Germinal center (tissue), 1 donor: Measurements from ENCODE around the gene SERPINB10.

Experiments used
- DNase-seq: peaks from one replicate; pipeline ENCODE4 v3.0.0; 2012; ENCODE audit warnings: mixed read lengths, low spot score

The SERPINB10 gene

DNA sequence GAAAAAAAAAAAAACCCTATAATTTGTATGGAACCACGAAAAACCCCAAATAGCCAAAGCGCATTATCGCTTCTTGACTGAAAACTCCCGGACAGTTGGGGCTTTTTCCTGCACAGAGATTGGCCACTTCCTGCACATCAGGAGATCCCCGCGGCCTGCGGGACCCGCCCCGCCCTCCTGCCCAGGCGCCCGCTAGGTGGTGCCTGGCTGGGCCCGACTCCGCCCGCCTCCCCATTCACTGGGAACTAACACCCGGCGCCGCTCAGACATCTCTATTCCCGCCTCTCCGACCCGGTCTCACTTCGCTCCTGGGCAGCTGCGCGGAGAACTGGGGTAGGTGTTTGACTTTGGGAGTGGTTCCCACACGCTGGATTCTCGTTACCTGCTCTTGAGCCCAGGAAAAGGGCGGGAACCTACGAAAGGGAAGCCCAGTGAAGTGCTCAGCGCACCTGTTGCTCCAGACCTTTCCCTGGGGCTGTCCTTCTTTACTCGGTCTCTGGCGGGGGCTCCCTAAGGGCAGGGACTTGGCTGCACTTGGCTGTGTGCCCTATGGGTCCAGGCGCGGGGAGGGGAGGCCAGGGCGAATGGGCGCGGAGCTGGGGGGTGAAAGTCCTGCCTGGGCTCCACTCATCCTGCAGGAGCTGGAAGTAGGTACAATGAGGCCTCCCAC is 41.4 kb downstream of the SERPINB10 start, which contains the start of gene HMSD:
TSS of gene HMSD (plus strand) at position 234 of the 670 bp plus-strand sequence. CDS start 4,155 bp downstream, outside the sequence.
- DNase-seq = peak; percentile 74

DNA sequence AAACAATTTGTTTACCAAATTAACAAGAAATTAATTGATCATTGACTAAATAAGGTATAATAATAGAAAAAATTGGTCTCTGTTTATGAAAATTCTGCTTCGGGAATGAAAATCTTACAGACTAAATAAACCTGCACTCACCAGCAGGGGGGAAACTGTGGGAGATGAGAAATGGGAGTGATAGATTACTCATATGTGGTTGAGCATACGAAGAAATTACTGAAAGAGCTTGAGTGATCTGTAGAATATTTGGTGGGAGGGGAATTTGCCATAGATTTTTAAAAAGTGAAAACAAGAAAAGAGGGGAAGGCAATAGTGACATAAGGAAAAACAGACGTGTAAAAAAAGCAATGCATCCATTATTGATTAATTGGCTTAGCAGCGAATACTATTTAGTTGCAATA is 43.5 kb downstream of the SERPINB10 start:
- DNase-seq = no peak

DNA sequence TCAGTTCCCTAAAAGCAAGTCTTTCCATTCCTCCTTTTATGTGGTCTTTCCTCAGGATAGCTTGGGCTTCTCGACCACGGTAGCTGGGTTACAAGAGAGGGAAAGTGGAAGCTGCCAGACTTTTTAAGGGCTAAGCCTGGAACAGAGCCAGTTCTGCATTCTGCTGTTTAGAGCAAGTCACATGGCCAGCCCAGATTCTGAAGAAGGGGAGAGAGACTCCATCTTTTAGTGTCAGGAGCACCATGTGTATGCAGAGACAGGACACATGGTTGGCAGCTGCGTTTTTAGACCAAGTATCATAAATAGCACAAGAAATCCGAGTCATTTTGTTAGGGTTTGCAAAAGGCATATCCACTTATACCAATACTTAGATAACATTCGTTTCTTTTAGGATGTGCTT is 46.1 kb downstream of the SERPINB10 start:
- no peak for DNase-seq

DNA sequence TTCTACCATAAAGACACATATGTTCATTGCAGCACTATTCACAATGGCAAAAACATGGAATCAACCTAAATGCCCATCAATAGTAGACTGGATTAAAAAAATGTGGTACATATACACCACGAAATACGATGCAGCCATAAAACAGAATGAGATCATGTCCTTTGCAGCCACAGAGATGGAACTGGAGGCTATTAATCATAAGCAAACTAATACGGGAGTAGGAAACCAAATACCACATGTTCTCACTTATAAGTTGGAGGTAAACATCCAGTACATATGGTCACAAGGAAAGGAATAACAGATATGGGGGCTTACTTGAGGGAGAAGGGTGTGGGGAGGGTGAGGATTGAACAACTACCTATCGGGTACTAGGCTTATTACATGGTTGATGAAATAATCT is 49.0 kb downstream of the SERPINB10 start:
- no peak for DNase-seq

DNA sequence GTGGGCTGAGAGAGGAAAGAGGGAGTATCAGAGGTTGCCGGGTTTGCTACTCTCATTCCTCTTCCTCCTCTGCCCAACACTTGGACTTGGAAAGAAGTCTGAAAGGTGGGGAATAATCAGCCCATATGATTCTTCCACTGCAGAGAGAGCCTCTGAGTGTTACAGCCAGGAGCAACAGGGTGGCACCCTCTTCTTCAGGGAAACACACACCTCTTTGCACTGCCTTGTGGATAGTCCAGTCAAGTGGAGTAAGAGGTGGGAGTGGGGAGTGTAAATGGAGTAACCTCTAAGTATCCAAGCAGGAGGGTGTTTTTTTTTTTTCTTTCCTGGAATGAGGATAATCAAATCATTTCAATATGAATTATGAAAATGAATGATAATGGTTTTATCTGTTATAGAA is 53.1 kb downstream of the SERPINB10 start:
- DNase-seq = no peak

DNA sequence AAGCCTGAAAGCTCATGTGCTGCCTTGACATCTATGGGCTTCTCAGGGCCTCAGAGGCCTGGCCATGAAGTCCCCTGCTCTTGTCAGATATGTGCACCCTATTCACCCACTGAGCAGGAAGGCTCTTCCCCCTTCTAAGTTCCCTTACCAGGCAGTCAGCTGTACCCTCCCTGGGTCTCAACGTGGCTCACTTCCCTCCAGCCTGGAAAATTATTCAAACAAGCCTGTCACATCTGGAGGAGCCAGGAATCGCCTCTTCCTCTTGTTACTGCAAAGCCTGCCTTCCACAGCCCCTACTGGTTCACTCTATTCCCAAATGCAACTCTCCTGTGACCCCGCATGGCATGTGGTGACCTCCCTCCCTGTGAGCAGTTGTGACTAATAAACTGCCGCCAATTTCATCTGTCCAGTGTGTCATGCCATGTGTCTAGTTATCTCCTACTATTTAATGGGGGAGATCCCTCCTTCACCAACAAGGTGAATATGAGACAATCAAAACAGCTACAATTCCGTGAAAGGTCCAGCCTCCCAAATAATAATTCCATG is 53.8 kb downstream of the SERPINB10 start:
- no peak for DNase-seq

DNA sequence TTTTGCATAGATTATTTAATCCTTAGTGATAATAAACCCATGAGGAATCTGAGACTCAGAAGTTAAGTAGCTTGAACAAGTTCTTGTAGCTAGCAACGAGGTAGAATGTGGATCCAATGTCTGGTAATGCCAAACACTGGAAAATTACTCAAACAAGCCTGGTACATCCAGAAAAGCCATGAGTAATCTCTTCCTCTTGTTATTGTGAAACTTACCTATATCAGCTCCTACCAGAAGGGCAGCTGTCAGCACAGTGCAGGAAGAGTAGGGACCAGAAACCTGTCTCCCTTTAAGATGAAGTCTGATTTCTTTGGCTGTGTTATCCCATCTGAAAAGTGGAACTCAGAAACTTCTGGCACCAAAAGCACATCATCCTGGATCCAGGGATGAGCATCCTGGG is 54.4 kb downstream of the SERPINB10 start:
- DNase-seq = no peak

DNA sequence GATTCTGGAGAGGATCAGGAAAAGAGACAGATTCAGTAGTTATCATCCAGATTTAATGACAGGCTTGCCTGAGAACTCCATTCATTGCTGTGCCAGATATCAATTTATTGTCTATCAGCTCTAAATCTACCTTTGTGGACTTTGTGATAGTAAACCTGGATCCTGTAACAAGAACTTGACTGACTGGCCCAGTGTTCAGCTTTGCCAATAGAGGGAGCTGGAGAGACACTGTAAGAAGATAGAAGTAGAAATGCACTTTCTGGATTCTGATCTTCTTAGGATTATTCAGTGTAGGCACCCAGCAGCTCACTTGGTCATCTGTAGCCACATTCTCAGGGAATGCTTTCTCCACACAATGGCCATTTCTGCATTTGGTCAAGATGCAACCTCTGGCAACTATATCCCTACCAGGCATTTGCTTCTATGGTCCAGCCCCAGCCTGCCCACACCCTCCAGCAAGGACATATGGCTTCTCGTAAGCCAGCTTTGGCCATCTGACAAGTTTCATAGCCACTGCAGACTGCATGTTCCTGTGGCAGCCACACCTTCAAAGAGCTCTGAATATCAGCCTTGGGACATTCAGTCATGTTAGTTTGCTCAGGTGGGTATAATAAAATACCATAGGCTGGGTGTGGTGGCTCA is 56.0 kb downstream of the SERPINB10 start:
- peak; percentile 31 for DNase-seq

DNA sequence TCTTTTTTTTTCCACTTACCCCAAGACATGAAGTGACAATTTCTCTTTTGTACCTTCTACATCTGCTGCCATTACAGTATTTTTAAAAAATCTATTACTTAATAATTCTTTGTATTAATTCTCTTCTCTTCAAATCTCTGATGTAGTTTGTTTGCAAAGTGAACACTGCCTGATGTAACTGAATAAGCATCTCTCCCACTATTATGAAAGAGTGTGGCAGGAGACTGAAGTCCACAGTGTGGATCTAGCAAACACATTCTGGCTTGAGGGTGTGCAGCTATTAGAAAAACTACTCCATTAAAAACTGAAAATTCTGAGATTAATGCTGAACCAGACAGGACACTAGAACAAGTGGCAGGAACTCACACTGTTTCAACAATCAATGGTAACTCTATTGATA is 57.1 kb downstream of the SERPINB10 start:
- DNase-seq = no peak

DNA sequence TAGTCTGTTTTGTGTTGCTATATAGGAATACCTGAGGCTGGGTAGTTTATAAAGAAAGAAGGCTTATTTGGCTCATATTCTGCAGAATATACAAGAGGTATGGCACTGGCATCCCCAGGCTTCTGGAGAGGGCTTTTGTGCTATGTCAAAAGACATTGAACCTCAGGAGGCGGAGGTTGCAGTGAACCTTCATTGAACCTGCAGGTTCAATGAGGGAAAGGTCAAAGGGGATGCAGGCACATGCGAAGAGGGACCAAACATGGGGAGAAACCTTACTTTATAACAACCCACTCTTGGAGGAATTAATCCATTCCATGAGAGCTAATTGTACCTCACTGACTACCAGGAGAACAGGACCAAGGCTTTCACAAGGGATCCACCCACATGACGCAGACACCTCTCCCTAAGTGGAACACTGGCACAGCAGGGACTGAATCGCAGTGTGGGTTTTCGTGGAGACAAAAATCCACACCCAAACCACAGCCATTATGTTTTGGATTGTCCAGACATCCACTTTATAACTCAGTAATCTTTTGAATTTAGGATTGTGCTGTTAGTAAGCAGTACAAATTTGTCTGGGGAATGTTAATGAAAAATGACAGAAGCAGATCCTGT is 58.1 kb downstream of the SERPINB10 start:
- DNase-seq = no peak

DNA sequence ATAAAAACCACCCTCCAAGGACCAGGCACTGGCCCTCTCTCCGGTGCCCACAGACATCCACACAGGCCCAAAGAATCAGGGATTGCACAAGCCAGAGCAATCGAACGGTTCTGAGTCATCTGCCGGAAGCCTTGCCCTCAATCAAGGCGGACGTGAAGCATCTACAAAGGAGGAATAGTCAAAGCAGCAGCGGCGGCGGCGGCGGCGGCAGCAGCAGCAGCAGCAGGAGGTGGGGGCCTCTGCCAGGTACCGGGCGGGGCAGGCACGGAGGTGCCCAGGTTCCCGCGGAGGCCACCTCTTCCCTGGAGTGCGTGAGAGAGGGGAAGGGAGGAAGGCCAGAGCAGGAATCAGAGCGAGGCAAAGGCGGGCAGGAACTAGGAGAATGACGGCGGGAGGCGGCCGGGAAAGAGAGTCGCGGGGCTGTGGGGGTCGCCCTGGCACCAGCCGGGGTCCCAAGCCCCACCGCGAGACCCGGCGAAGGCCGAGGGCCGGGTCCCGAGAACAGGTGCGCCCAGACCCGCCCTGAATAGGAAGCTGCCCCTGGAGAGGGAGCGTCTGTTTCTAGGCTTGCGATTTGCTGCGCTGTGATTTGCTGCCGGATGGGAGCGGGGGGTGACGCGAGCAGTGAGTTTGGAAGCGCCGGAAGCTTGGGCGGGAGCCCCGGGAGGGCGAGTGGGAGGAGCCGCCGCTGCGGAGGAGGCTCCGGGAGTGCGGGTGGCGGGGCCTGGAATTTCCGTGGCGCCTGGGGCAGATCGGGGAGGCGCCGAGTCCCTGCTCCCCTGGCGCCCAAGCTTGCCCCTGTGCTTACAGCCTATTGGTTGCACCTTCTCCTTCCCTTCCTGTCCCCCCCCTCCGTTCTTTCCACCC is 62.4 kb downstream of the SERPINB10 start, which contains the start of gene SERPINB8:
TSS of gene SERPINB8 (plus strand) at position 140 of the 867 bp plus-strand sequence. CDS start 8,228 bp downstream, outside the sequence.
- peak; percentile 73 for DNase-seq

DNA sequence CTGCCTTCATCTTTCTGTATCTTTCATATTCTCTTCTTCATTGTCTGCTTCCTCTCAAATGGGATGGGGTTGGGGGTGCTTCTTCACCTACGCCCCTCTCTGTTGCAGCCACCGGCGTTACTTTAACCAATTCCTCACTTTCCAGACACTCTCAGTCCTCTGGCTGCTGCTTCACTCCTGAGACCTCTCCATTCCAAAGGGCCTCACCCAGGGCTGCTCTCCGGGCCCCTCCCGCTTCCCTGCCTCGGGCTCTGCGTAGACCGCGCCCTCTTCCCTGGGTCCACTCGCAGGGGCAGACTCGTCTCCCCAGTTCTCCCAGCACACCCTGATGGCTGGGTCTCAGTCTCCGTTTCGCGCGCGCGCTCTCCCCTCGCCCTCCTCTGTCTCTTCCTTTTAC is 63.0 kb downstream of the SERPINB10 start:
- no peak for DNase-seq

DNA sequence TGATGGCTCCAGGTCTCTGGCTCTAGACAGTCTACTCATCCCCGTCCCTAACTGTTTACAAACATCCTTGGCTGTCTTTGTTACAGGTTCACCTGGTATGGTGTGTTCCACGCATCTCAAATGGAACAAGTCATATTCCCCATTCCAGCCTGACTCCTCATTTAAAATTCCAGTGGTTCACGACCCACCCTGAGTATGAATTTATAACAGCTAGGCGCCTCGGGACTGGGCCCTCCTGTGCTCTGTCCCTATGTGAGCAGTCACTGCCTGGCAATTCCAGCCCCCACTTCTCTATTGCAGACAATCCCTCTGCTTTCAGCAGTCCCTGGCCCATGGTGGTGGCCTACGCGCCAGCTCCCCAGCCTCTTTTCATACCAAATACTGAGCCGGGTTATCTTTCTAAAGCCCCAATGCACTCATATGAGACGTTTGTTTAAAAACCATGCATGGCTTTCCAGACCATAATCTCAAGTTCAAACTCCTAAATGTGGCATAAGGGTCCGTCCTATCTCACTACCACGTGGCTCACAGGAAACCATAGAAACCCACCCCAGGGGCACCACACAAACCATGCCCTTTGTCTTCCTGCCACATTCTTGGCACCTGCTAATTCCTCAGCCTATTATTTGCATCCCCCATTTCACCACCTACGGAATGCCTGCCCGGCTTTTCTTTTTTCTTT is 63.7 kb downstream of the SERPINB10 start:
- no peak for DNase-seq

DNA sequence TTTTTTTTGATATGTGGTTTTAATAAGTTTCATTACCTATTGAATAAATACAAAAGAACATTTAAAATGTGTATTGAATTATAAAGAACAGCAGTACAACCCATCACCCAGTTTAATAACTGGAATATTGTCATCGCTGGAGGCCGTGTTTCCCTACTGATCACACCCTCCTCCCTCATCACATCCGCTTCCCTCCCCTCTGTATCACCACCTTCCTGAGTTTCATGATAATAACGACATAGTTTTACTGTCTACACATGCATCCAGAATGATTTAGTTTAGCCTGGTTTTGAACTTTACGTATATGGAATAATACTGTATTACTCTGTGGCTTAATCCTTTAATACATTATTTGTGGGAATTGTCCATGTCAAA is 64.2 kb downstream of the SERPINB10 start:
- DNase-seq = no peak

DNA sequence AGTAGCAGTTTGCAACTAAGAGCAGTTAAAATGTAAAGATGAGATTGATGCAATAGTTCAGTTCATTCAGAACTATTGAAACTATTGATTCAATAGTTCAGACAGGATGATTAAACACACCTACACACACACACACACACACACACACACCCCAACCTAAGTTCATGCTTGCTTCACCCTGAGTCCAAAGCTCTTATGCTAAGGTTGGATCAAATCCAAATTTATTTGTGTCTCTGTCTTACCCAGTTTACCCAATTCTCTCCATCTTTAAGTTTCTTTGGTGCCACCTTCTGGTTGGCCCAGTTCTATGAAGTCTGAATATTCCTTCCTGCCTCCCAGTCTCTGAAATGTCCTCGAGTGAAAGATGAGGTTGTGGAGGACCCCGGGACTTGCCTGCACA is 67.2 kb downstream of the SERPINB10 start:
- no peak for DNase-seq

DNA sequence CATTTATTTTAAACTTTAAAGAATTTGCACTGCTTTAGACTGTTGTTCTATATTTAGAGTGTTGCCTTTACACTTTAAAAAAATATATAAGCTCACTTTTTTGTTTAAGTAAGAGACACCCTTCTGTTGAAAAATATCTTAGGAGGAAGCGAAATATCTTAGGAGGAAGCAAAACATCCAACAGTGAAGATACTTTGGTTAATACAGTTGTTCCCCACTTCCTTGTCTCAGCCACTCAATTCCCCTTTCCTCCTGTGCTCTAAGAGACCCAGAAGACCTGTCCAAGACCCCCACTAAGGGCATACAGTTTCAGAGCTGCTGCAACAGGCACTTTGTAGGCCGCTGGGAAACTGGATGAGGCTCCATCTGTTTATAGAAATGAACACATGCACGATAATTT is 67.9 kb downstream of the SERPINB10 start:
- DNase-seq = no peak

DNA sequence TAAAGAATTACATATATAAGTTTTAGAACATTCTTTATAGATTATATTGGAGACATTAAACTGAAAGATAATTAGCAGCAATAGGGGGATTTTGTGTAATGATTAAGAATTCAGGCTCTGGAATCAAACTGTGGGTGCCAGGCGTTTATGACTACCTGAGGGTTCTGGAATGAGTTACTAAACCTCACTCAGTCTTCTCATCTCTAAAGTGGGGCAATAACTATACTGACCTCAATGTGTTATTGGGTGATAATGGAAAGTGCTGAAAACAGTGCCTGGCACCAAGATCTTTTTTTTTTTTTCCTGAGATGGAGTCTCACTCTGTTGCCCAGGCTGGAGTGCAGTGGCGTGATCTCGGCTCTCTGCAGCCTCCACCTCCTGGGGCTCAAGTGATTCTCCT is 69.3 kb downstream of the SERPINB10 start:
- no peak for DNase-seq

DNA sequence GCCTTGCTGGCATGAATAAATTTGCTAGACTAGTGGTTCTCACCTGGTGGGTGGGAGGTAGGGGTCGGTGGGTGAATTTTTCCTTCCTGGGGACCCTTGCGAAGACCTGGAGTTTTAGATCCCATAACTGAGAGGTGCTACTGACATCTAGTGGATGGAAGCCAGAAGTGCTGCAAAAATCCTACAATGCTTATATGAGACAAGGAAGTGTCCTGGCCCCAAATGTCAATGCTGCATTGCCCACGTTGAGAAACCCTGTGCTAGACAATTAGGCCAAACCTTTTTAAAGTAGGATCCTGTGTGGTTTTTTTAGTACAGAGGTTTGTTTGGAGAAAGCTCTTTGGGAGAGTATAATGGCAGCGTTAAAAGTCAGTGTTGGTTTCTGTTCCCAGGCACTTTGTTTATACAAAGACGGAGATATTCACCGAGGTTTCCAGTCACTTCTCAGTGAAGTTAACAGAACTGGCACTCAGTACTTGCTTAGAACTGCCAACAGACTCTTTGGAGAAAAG is 71.7 kb downstream of the SERPINB10 start:
- peak; percentile 55 for DNase-seq

DNA sequence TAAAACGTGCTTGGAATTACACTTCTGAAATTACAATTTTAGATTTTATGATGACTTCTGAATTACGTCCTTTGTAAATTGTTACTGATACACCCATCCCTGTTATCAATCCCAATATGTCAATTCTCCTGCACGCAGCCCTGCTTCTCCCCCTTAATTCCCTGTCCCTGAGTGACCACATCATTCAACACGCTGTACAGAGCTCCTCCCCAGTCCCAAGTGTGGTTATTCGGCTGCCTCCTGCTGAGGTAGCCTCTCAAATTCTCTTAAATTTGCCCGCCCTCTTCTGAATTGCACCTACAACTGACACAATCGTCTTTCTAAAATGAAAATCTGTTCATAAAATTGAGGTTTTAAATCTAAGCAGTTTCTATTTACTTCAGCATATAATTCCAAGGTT is 72.3 kb downstream of the SERPINB10 start:
- DNase-seq = no peak

DNA sequence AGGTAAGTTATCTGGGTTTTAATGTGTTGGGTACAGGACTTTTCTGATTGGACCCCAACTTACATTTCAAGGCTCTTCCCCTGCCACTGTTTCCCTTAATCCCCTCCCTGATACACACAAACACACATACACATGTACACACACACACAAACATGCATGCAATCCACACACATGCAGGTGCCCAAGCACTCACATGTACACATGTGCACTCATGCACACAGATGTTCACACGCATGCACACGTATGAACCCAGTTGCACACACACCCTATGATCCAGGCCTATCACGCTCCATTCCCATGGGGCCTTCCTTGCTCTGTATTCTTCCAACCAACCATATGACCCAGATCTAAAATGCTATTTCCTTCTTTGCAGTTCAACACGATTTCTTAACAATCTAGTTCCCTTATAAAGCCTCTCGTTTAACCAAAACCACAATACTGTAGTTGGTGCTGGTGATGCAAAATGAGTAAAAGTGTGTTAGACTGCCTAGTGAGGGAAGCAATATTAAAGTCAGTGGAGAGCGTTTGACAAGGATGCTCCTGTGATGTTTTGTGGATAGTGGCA is 73.2 kb downstream of the SERPINB10 start:
- DNase-seq = no peak

DNA sequence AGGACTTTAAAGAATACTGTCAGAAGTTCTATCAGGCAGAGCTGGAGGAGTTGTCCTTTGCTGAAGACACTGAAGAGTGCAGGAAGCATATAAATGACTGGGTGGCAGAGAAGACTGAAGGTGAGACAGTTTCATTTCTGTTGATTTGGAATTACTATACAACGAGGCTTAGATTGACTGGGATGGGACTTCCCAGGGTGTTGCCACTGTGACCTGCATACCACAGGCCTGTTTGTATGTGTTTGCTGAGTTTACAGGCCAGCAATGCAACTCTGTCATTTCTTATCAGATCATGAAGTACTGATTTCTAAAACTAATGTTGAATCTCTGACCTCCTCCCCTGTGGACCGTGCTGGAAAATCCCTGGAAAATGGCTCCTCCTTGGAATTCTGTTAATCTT is 74.0 kb downstream of the SERPINB10 start:
- DNase-seq = no peak
